Astrocyte (in vitro differentiated cells and primary cell): Measurements from ENCODE around the gene CCDC120.

Experiments
- CTCF ChIP-seq: IDR thresholded peaks from 2 replicates; pipeline ENCODE4 v1.5.1; 2011; ENCODE audit warnings: low read depth, mild to moderate bottlenecking, inconsistent platforms, low read length, moderate library complexity; ENCODE audit not compliant: insufficient read depth
- EZH2 ChIP-seq: IDR thresholded peaks from 2 replicates; pipeline ENCODE4 v1.6.1; 2012; ENCODE audit warnings: mild to moderate bottlenecking, low read length, inconsistent platforms; ENCODE audit not compliant: insufficient read depth

DNA sequence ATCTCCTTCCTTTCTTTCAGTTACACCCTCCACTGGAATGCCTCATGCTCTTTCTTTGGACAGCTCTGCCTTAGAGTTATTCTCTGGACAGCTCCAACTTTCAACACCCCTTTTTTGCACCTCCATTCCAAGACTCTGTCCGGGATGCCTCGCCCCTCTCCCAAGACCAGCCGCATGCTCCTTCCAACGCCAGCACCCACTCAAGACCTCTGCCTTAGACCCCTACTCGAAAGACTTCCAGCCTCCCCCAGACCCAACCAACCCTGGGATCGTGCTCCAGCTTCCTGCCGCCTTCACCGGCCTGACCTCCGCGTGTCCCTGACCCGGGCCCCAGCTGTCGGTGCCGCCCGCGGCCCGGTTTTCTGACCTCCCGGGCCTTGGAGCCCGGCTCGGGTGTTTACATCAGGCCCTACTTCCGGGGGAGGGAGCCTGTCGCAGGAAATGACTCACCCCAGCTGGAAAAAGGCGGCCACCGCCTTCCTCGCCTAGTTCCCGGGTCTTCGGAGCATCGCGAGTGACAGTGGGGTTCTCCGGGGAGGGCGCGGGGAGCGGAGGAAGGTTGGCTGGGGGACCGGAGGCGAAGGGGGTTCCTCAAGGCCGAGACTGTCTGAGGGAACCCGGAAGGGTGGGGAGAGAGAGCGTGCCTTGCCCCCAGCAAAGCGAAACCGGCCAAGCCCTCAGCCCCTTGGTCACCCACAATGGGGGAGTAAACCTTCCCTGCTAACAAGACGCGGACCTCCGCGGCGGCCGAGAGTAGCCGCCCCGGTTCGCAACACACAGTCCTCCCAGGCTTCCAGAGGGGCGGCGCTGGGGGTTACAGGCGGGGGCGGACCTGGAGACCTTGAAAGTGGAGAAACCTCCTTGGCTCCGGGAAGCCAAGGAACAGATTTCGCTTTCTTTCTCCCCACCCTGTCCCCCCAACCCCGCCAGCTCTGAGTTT, 21.0 kb downstream of the CCDC120 start, which contains the start of gene WDR45:
- TF ChIP-seq CTCF, result no peak
- no peak for TF ChIP-seq EZH2
